SK-N-SH (cell line): ENCODE data around the gene TTC7B. TPM values are rescaled to one million over a fixed set of nuclear protein-coding genes. Genes with fewer than 3 reads are reported as not detected.

ENCODE experiments used
- CTCF ChIA-PET: fragments of 300-600, 350-600 bp; formaldehyde crosslinking; extraction: SDS; loops from one replicate; lab custom pipeline; 2021; lab: Yijun Ruan, JAX
- POLR2A ChIA-PET: fragments of 350-600 bp; sonication (Branson Sonifier 250); formaldehyde crosslinking; extraction: SDS; loops from one replicate; lab custom pipeline; 2020; ENCODE audit warnings: antibody characterized with exemption, inconsistent platforms; lab: Yijun Ruan, JAX
- DNase-seq: peaks from one replicate; pipeline ENCODE4 v3.0.0; 2012
- H2AFZ ChIP-seq: fragments of 200-600 bp; sonication (generic); 2 replicates; pipeline ENCODE4 v1.8.1; 2016; ENCODE audit warnings: antibody characterized with exemption, mild to moderate bottlenecking, low read depth
- H3F3A ChIP-seq: fragments of 200-600 bp; sonication (generic); replicated peaks from 2 replicates; pipeline ENCODE3; 2016; ENCODE audit warnings: antibody characterized with exemption, mild to moderate bottlenecking; ENCODE audit not compliant: insufficient read depth
- H3K27ac ChIP-seq, 2 experiments: fragments of 200-500 bp in 1 of 2; fragments of 200-600 bp in 1 of 2; sonication (Bioruptor generic) in 1 of 2; sonication (generic), shearing (Covaris generic) in 1 of 2; 2 replicates each; pipeline versions ENCODE4 v1.5.1 to v1.6.1; 2014 to 2016; ENCODE audit warnings: low read depth in 2 of 2, inconsistent platforms in 1 of 2, low read length in 1 of 2, mild to moderate bottlenecking in 1 of 2, mixed read lengths in 1 of 2
- H3K27me3 ChIP-seq: fragments of 200-600 bp; sonication (generic), shearing (Covaris generic); 2 replicates; pipeline ENCODE4 v1.6.1; 2016; ENCODE audit warnings: mixed run types; ENCODE audit not compliant: insufficient read depth
- H3K36me3 ChIP-seq, 2 experiments: fragments of 200-500 bp in 1 of 2; fragments of 200-600 bp in 1 of 2; sonication (Bioruptor generic) in 1 of 2; sonication (generic) in 1 of 2; replicated peaks in 1 of 2; 2 replicates each; pipeline versions ENCODE3 to v1.5.1; 2014 to 2016; ENCODE audit warnings: low read length in 1 of 2, mild to moderate bottlenecking in 1 of 2; ENCODE audit not compliant: insufficient read depth in 2 of 2, control insufficient read depth in 1 of 2
- H3K4me1 ChIP-seq, 2 experiments: fragments of 200-500 bp in 1 of 2; fragments of 200-600 bp in 1 of 2; sonication (Bioruptor generic) in 1 of 2; sonication (generic), shearing (Covaris generic) in 1 of 2; 2 replicates each; pipeline versions ENCODE4 v1.5.1 to v1.6.1; 2014 to 2016; ENCODE audit warnings: low read depth in 1 of 2, low read length in 1 of 2, mixed run types in 1 of 2; ENCODE audit not compliant: insufficient read depth in 2 of 2, control insufficient read depth in 1 of 2
- H3K4me2 ChIP-seq: fragments of 200-600 bp; sonication (generic), shearing (Covaris generic); 2 replicates; pipeline ENCODE4 v1.6.1; 2017; ENCODE audit warnings: mixed run types
- H3K4me3 ChIP-seq, 2 experiments: fragments of 200-500 bp in 1 of 2; fragments of 200-600 bp in 1 of 2; sonication (Bioruptor generic) in 1 of 2; sonication (generic), shearing (Covaris generic) in 1 of 2; 2 replicates each; pipeline versions ENCODE4 v1.5.1 to v1.8.1; 2014 to 2016; ENCODE audit warnings: low read depth in 2 of 2, inconsistent platforms in 1 of 2, low read length in 1 of 2, mild to moderate bottlenecking in 1 of 2, mixed read lengths in 1 of 2, moderate library complexity in 1 of 2
- H3K79me2 ChIP-seq: fragments of 200-600 bp; sonication (generic); 2 replicates; pipeline ENCODE4 v1.8.1; 2017; ENCODE audit warnings: mild to moderate bottlenecking; ENCODE audit not compliant: insufficient read depth
- H3K9ac ChIP-seq: fragments of 200-600 bp; sonication (generic); 2 replicates; pipeline ENCODE4 v1.6.1; 2017; ENCODE audit warnings: mixed run types
- H3K9me2 ChIP-seq: fragments of 200-600 bp; sonication (generic); 2 replicates; pipeline ENCODE4 v1.6.1; 2017; ENCODE audit warnings: mixed run types
- H3K9me3 ChIP-seq: fragments of 200-600 bp; sonication (generic); 2 replicates; pipeline ENCODE4 v1.6.1; 2017; ENCODE audit warnings: mixed run types, mild to moderate bottlenecking, moderate library complexity
- H4K20me1 ChIP-seq: fragments of 200-600 bp; sonication (generic); 2 replicates; pipeline ENCODE4 v1.6.1; 2017; ENCODE audit warnings: mild to moderate bottlenecking, mixed run types; ENCODE audit not compliant: insufficient read depth
- ELF1 ChIP-seq: IDR thresholded peaks from 2 replicates; pipeline ENCODE4 v1.4.0; 2012
- EP300 ChIP-seq, 2 experiments: IDR thresholded peaks; 2 replicates each; pipeline versions ENCODE4 v1.4.0 to v1.6.1; 2012; ENCODE audit warnings: borderline replicate concordance in 1 of 2, low read depth in 1 of 2, low read length in 1 of 2
- EZH2phosphoT487 ChIP-seq: fragments of 200-600 bp; sonication (generic); IDR thresholded peaks from 2 replicates; pipeline ENCODE4 v1.6.1; 2017; ENCODE audit warnings: low read depth, mixed run types, mild to moderate bottlenecking, antibody characterized with exemption, moderate library complexity, borderline replicate concordance
- FOSL2 ChIP-seq: IDR thresholded peaks from 2 replicates; pipeline ENCODE4 v1.4.0; 2012; ENCODE audit warnings: low read depth, mild to moderate bottlenecking, moderate library complexity, borderline replicate concordance
- JUND ChIP-seq: IDR thresholded peaks from 2 replicates; pipeline ENCODE4 v1.4.0; 2012
- MAX ChIP-seq: IDR thresholded peaks from 2 replicates; pipeline ENCODE4 v1.4.0; 2012; ENCODE audit warnings: low read depth
- NFIC ChIP-seq: IDR thresholded peaks from 2 replicates; pipeline ENCODE4 v1.4.0; 2012; ENCODE audit warnings: borderline replicate concordance
- POLR2AphosphoS5 ChIP-seq: IDR thresholded peaks from 2 replicates; pipeline ENCODE4 v1.6.1; 2012; ENCODE audit warnings: low read depth, low read length
- RFX5 ChIP-seq: IDR thresholded peaks from 2 replicates; pipeline ENCODE4 v1.6.1; 2012; ENCODE audit warnings: mild to moderate bottlenecking, improper control_type of control experiment, low read length
- RXRA ChIP-seq: IDR thresholded peaks from 2 replicates; pipeline ENCODE4 v1.4.0; 2012; ENCODE audit warnings: low read depth, mild to moderate bottlenecking, borderline replicate concordance
- SIN3A ChIP-seq: IDR thresholded peaks from 2 replicates; pipeline ENCODE4 v1.6.1; 2012; ENCODE audit warnings: low read depth, mild to moderate bottlenecking, low read length, moderate library complexity, borderline replicate concordance
- SMC3 ChIP-seq: IDR thresholded peaks from 2 replicates; pipeline ENCODE4 v1.6.1; 2012; ENCODE audit warnings: low read depth, low read length, improper control_type of control experiment
- TAF1 ChIP-seq: IDR thresholded peaks from 2 replicates; pipeline ENCODE4 v1.6.1; 2012; ENCODE audit warnings: low read depth, mild to moderate bottlenecking, low read length, moderate library complexity, borderline replicate concordance
- TCF12 ChIP-seq: IDR thresholded peaks from 2 replicates; pipeline ENCODE4 v1.4.0; 2012
- YY1 ChIP-seq: IDR thresholded peaks from 2 replicates; pipeline ENCODE4 v1.4.0; 2012; ENCODE audit warnings: low read depth, mild to moderate bottlenecking
- WGBS: methylation state at CpG from one replicate; pipeline ENCODE4 v1.1.6; 2017; ENCODE audit warnings: low lambda C conversion rate; 5-methylcytosine and 5-hydroxymethylcytosine counted together
- polyA plus RNA-seq, 3 experiments: library from polyadenylated mRNA; depleted of rRNA; stranded (reverse); fragments of >200 nt; gene quantifications; 2 replicates each; pipeline ENCODE4 v1.2.3, GENCODE V29; 2012
- TF ChIP-seq, protein P1 (sequence below): IDR thresholded peaks from 2 replicates; pipeline ENCODE4; 2012
- TF ChIP-seq, protein P2 (sequence below): fragments of 150-350 bp; IDR thresholded peaks from 2 replicates; pipeline ENCODE4 v1.6.1; 2016; ENCODE audit warnings: mild to moderate bottlenecking, low read depth, low read length

Gene TTC7B
- polyA plus RNA-seq, 1 of the 3 experiments (the other 2 are of a cell fraction), result 43.1 TPM

GRCh38 chr14:90551070-90551704 is 265.0 kb downstream of the TTC7B start:
- Histone ChIP-seq H2AFZ (no peak overlapping the region; the same call in 1 of the 2 replicates), H3K79me2 (no peaks in the 10 kb centered on the region), H3K27me3 (no peaks in the 10 kb centered on the region), H3K36me3 (no peaks in the 10 kb centered on the region), H3K27ac (peak overlapping the region; percentile 67 to 73; a peak in 3 of 4 replicates), H3F3A (peaks cover 8% of the 10 kb centered on the region), H3K4me2 (peak overlapping the region; percentile 57), H4K20me1 (no peaks in the 10 kb centered on the region), H3K4me3 (no peak overlapping the region), H3K9me2 (no peaks in the 10 kb centered on the region), H3K9me3 (no peaks in the 10 kb centered on the region), H3K9ac (no peak overlapping the region; the same call in 1 of the 2 replicates), H3K4me1 (peaks cover 12 to 86% of the 10 kb centered on the region in 2 experiments; a peak in 3 of 4 replicates)
- TF ChIP-seq ELF1 (no peak), SMC3 (no peak), MAX (peak; percentile 57; the same call in 1 of the 2 replicates), EZH2phosphoT487 (no peak), YY1 (no peak), EP300 (IDR thresholded peaks at IDR 0.05; ENCODE audit: borderline replicate concordance in 1 of 2, low read depth in 1 of 2, low read length in 1 of 2) (peak in 1 of 2 experiments; percentile 60; a peak in 2 of 4 replicates), SIN3A (peak; percentile 30; the same call in 1 of the 2 replicates), FOSL2 (peak; percentile 72), RXRA (no peak), RFX5 (no peak), JUND (peak; percentile 68; the same call in 1 of the 2 replicates), POLR2AphosphoS5 (peak; percentile 30; the same call in 1 of the 2 replicates), NFIC (peak; percentile 10; the same call in 1 of the 2 replicates), TCF12 (peak; percentile 90), TAF1 (peak; percentile 41; the same call in 1 of the 2 replicates)
- TF ChIP-seq, protein P1, sequence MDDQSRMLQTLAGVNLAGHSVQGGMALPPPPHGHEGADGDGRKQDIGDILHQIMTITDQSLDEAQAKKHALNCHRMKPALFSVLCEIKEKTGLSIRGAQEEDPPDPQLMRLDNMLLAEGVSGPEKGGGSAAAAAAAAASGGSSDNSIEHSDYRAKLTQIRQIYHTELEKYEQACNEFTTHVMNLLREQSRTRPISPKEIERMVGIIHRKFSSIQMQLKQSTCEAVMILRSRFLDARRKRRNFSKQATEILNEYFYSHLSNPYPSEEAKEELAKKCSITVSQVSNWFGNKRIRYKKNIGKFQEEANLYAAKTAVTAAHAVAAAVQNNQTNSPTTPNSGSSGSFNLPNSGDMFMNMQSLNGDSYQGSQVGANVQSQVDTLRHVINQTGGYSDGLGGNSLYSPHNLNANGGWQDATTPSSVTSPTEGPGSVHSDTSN, result peak; percentile 62
- TF ChIP-seq, protein P2, sequence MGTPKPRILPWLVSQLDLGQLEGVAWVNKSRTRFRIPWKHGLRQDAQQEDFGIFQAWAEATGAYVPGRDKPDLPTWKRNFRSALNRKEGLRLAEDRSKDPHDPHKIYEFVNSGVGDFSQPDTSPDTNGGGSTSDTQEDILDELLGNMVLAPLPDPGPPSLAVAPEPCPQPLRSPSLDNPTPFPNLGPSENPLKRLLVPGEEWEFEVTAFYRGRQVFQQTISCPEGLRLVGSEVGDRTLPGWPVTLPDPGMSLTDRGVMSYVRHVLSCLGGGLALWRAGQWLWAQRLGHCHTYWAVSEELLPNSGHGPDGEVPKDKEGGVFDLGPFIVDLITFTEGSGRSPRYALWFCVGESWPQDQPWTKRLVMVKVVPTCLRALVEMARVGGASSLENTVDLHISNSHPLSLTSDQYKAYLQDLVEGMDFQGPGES, result no peak
- CTCF ChIA-PET, result interaction anchor here (1.1 to 1.9 kb wide), 2 partner anchors 146 to 151 kb away, joined by 5 to 7 read pairs; no protein-coding TSS in a partner anchor
- WGBS, result 20% methylated on average over 5 of the region's 6 CpGs
- DNase-seq, result no peak
- POLR2A ChIA-PET, result no interaction called here
